Brain pericyte (primary cell): ENCODE data around the gene LBHD2.
"Not testable (repeated sequence)": the region's sequence is repeated elsewhere in the genome, so short reads cannot be mapped to it uniquely, and the experiment has no call there.

Experiments
- DNase-seq: peaks from one replicate; pipeline ENCODE4 v3.0.0-alpha.2; 2012; ENCODE audit warnings: low read depth, low spot score

The LBHD2 gene

GRCh38 chr14:103119527-103119926 lies 35.5 kb downstream of the LBHD2 start:
- not testable (repeated sequence) for DNase-seq

- DNase-seq = no peak
These were observed 37.3 kb downstream of the LBHD2 start for GRCh38 chr14:103121121-103121845.

- no peak for DNase-seq
These were observed 38.0 kb downstream of the LBHD2 start for GRCh38 chr14:103121846-103122584.

- no peak for DNase-seq
These were observed 38.6 kb downstream of the LBHD2 start for GRCh38 chr14:103122585-103122946.

- no peak for DNase-seq
These were observed 39.1 kb downstream of the LBHD2 start, which contains the start of gene TNFAIP2 for GRCh38 chr14:103122947-103123633. Gene TNFAIP2 (plus strand): TSS chr14:103123461. CDS start chr14:103126458, 2,997 bp downstream.

GRCh38 chr14:103123634-103124500 lies 39.9 kb downstream of the LBHD2 start:
- no peak for DNase-seq

GRCh38 chr14:103124501-103125001 lies 40.5 kb downstream of the LBHD2 start:
- no peak for DNase-seq

- DNase-seq = no peak
These were observed 41.4 kb downstream of the LBHD2 start for GRCh38 chr14:103125098-103126070.

GRCh38 chr14:103126088-103126872 lies 42.3 kb downstream of the LBHD2 start:
- no peak for DNase-seq

GRCh38 chr14:103126873-103127304 lies 42.9 kb downstream of the LBHD2 start:
- DNase-seq = no peak

- DNase-seq = no peak
These were observed 43.3 kb downstream of the LBHD2 start for GRCh38 chr14:103127356-103127755.

GRCh38 chr14:103127861-103128598 lies 44.0 kb downstream of the LBHD2 start:
- no peak for DNase-seq

GRCh38 chr14:103128631-103129300 lies 44.8 kb downstream of the LBHD2 start:
- no peak for DNase-seq

- no peak for DNase-seq
These were observed 45.4 kb downstream of the LBHD2 start for GRCh38 chr14:103129301-103130016.

- no peak for DNase-seq
These were observed 46.2 kb downstream of the LBHD2 start for GRCh38 chr14:103130017-103130764.

- no peak for DNase-seq
These were observed 47.0 kb downstream of the LBHD2 start for GRCh38 chr14:103130965-103131364.

GRCh38 chr14:103131580-103131979 lies 47.6 kb downstream of the LBHD2 start:
- DNase-seq = no peak
